Vagina (tissue), 2 donors: ENCODE data around the gene NFASC.

ENCODE experiments used
- POLR2A ChIP-seq, 2 donors: fragments of 450-650 bp; IDR thresholded peaks; one replicate each; pipeline ENCODE4 v1.6.1; 2017; ENCODE audit warnings: antibody characterized with exemption in 2 of 2, mild to moderate bottlenecking in 2 of 2, moderate library complexity in 2 of 2
- POLR2AphosphoS5 ChIP-seq, 2 donors: sonication (generic); formaldehyde crosslinking; IDR thresholded peaks; one replicate each; pipeline ENCODE4 v1.9.0; 2017; ENCODE audit warnings: antibody characterized with exemption in 2 of 2, mild to moderate bottlenecking in 2 of 2, low read depth in 1 of 2; ENCODE audit not compliant: insufficient read depth in 1 of 2
- TF ChIP-seq, protein P1 (sequence below), 3 experiments: fragments of 450-650 bp in 2 of 3; fragments of 200-600 bp in 1 of 3; sonication (generic) in 1 of 3; IDR thresholded peaks; one replicate each; pipeline ENCODE4 v1.5.1; 2017 to 2019; ENCODE audit warnings: antibody characterized with exemption in 3 of 3, mild to moderate bottlenecking in 2 of 3, moderate library complexity in 2 of 3

DNA sequence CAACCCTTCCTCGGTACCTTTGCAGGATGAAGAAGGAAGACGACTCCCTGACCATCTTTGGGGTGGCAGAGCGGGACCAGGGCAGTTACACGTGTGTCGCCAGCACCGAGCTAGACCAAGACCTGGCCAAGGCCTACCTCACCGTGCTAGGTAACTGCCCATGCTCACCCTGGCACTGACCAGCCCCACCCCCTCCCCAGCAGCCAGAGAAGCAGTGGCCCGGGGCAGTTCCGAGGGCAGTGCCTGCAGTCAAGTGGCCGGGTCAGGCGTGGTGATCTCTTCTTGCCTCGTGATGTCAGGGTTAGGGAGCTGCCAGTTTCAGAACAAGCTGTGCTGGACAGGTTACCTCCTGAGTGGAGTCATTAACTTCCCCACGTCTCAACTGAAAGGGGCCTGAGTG is 106.0 kb downstream of the NFASC start:
- TF ChIP-seq, protein P1, sequence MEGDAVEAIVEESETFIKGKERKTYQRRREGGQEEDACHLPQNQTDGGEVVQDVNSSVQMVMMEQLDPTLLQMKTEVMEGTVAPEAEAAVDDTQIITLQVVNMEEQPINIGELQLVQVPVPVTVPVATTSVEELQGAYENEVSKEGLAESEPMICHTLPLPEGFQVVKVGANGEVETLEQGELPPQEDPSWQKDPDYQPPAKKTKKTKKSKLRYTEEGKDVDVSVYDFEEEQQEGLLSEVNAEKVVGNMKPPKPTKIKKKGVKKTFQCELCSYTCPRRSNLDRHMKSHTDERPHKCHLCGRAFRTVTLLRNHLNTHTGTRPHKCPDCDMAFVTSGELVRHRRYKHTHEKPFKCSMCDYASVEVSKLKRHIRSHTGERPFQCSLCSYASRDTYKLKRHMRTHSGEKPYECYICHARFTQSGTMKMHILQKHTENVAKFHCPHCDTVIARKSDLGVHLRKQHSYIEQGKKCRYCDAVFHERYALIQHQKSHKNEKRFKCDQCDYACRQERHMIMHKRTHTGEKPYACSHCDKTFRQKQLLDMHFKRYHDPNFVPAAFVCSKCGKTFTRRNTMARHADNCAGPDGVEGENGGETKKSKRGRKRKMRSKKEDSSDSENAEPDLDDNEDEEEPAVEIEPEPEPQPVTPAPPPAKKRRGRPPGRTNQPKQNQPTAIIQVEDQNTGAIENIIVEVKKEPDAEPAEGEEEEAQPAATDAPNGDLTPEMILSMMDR (IDR thresholded peaks at IDR 0.05): no peak
- TF ChIP-seq POLR2A (IDR thresholded peaks at IDR 0.05) (no peak), POLR2AphosphoS5 (IDR thresholded peaks at IDR 0.05; ENCODE audit: insufficient read depth in 1 of 2, low read depth in 1 of 2) (no peak)
